PC-3 (cell line): Measurements from ENCODE around the gene ALPK3. TPM values are rescaled to one million over a fixed set of nuclear protein-coding genes. Genes with fewer than 3 reads are reported as not detected.

Source experiments
- ATAC-seq: fragments of 200-7000 bp; cut with Tn5 transposase; 2 replicates; pipeline ENCODE4 v1.9.1; 2020; ENCODE audit warnings: mild to moderate bottlenecking, moderate library complexity
- BruUV-seq: library from RNA; stranded (reverse); fragments of 400-500 nt; replicated peaks from 2 replicates; lab custom pipeline; 2021; lab: Mats Ljungman, UMichigan
- CTCF ChIA-PET: fragments of 300-600 bp; sonication (Branson Sonifier 250); formaldehyde crosslinking; loops from one replicate; lab custom pipeline; 2022; ENCODE audit warnings: antibody characterized with exemption; lab: Charles Lee
- POLR2A ChIA-PET: fragments of 300-600 bp; sonication (Branson Sonifier 250); formaldehyde crosslinking; loops from one replicate; lab custom pipeline; 2022; ENCODE audit warnings: antibody characterized with exemption; ENCODE audit not compliant: unreplicated experiment; lab: Charles Lee
- DNase-seq: peaks from one replicate; pipeline ENCODE4 v3.0.0-alpha.2; 2015
- H2AFZ ChIP-seq: fragments of 300-600 bp; sonication (generic); 2 replicates; pipeline ENCODE4 v1.6.0; 2016; ENCODE audit warnings: antibody characterized with exemption, low read length
- H3F3A ChIP-seq: fragments of 300-600 bp; sonication (generic); one replicate; pipeline ENCODE4 v1.6.0; 2017; ENCODE audit warnings: antibody characterized with exemption, low read length, control low read depth, mild to moderate bottlenecking; ENCODE audit not compliant: unreplicated experiment
- H3K27ac ChIP-seq: fragments of 300-600 bp; sonication (generic); 2 replicates; pipeline ENCODE4 v1.5.1; 2016; ENCODE audit warnings: mild to moderate bottlenecking, low read length
- H3K27me3 ChIP-seq: fragments of 300-600 bp; sonication (generic); 2 replicates; pipeline ENCODE4 v1.6.1; 2016; ENCODE audit warnings: low read length, mixed read lengths
- H3K36me3 ChIP-seq: fragments of 300-600 bp; sonication (generic); 2 replicates; pipeline ENCODE4 v1.6.1; 2016; ENCODE audit warnings: low read depth, mixed run types, low read length, mixed read lengths
- H3K4me1 ChIP-seq: fragments of 300-600 bp; sonication (generic); 2 replicates; pipeline ENCODE4 v1.5.1; 2016; ENCODE audit warnings: low read length; ENCODE audit not compliant: insufficient read depth
- H3K4me2 ChIP-seq: fragments of 300-600 bp; sonication (generic); 2 replicates; pipeline ENCODE4 v1.6.0; 2016; ENCODE audit warnings: low read length
- H3K4me3 ChIP-seq: fragments of 300-600 bp; sonication (generic); 2 replicates; pipeline ENCODE4 v1.5.1; 2016; ENCODE audit warnings: mild to moderate bottlenecking, low read length, mixed read lengths
- H3K79me2 ChIP-seq: fragments of 300-600 bp; sonication (generic); 2 replicates; pipeline ENCODE4 v1.6.1; 2017; ENCODE audit warnings: low read length, mixed read lengths
- H3K9ac ChIP-seq: fragments of 300-600 bp; sonication (generic); 2 replicates; pipeline ENCODE4 v1.6.0; 2016; ENCODE audit warnings: mild to moderate bottlenecking, low read length
- H3K9me2 ChIP-seq: fragments of 300-600 bp; sonication (generic); replicated peaks from 2 replicates; pipeline ENCODE4 v1.6.1; 2016; ENCODE audit warnings: mixed run types, low read length, mixed read lengths
- H3K9me3 ChIP-seq: fragments of 300-600 bp; sonication (generic); 2 replicates; pipeline ENCODE4 v1.6.1; 2016; ENCODE audit warnings: low read length, mixed read lengths
- H4K20me1 ChIP-seq: fragments of 300-600 bp; sonication (generic); 2 replicates; pipeline ENCODE4 v1.6.1; 2016; ENCODE audit warnings: low read length, mixed read lengths
- EZH2 ChIP-seq: fragments of 300-600 bp; sonication (generic); IDR thresholded peaks from one replicate; pipeline ENCODE4 v1.6.1; 2017; ENCODE audit warnings: antibody characterized with exemption, mild to moderate bottlenecking, low read length; ENCODE audit not compliant: unreplicated experiment
- EZH2phosphoT487 ChIP-seq: fragments of 300-600 bp; sonication (generic); IDR thresholded peaks from 2 replicates; pipeline ENCODE4 v1.6.1; 2018; ENCODE audit warnings: mild to moderate bottlenecking, antibody characterized with exemption, low read length, borderline replicate concordance
- intact Hi-C: fragments of 100-400 bp; cut with micrococcal nuclease; formaldehyde crosslinking; loops from 2 replicates; pipeline ENCODE4 v1.9.0; 2023
- total RNA-seq: library from RNA; depleted of rRNA; stranded (reverse); fragments of >200 nt; gene quantifications from 2 replicates; pipeline ENCODE4 v1.2.3, GENCODE V29; 2014
- TF ChIP-seq, protein P1 (sequence below): fragments of 300-600 bp; sonication (generic); conservative IDR thresholded peaks from 2 replicates; pipeline ENCODE4 v1.5.1; 2017; ENCODE audit warnings: antibody characterized with exemption, low read depth, mild to moderate bottlenecking, low read length

Gene ALPK3
- total RNA-seq, 1 experiment from 2014 or later: 2.4 TPM

GRCh38 chr15:84822653-84823281 lies 5.6 kb downstream of the ALPK3 start:
- H3K4me3 ChIP-seq: no peak overlapping the region
- POLR2A ChIA-PET: no interaction called here
- no TSS peak for BruUV-seq
- intact Hi-C loops: no loop called here
- H3K4me1 ChIP-seq: peaks cover 7% of the 10 kb centered on the region
- no peak overlapping the region for H2AFZ ChIP-seq
- ATAC-seq (no peak), DNase-seq (no peak)
- no peaks in the 10 kb centered on the region for H3F3A ChIP-seq
- H3K9me2 ChIP-seq: no peaks in the 10 kb centered on the region
- no peak for TF ChIP-seq EZH2phosphoT487
- TF ChIP-seq, protein P1, sequence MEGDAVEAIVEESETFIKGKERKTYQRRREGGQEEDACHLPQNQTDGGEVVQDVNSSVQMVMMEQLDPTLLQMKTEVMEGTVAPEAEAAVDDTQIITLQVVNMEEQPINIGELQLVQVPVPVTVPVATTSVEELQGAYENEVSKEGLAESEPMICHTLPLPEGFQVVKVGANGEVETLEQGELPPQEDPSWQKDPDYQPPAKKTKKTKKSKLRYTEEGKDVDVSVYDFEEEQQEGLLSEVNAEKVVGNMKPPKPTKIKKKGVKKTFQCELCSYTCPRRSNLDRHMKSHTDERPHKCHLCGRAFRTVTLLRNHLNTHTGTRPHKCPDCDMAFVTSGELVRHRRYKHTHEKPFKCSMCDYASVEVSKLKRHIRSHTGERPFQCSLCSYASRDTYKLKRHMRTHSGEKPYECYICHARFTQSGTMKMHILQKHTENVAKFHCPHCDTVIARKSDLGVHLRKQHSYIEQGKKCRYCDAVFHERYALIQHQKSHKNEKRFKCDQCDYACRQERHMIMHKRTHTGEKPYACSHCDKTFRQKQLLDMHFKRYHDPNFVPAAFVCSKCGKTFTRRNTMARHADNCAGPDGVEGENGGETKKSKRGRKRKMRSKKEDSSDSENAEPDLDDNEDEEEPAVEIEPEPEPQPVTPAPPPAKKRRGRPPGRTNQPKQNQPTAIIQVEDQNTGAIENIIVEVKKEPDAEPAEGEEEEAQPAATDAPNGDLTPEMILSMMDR: no peak
- TF ChIP-seq EZH2: no peak
- H3K27me3 ChIP-seq: no peaks in the 10 kb centered on the region
- no peaks in the 10 kb centered on the region for H3K79me2 ChIP-seq
- no peak overlapping the region for H3K27ac ChIP-seq
- no peak overlapping the region for H3K9ac ChIP-seq
- CTCF ChIA-PET: no interaction called here
- H3K9me3 ChIP-seq: no peaks in the 10 kb centered on the region
- H3K36me3 ChIP-seq: no peaks in the 10 kb centered on the region
- no peak overlapping the region for H3K4me2 ChIP-seq
- H4K20me1 ChIP-seq: no peaks in the 10 kb centered on the region

- no peak overlapping the region for H3K4me3 ChIP-seq
- H3K79me2 ChIP-seq: no peaks in the 10 kb centered on the region
- CTCF ChIA-PET: no interaction called here
- H3K4me2 ChIP-seq: no peak overlapping the region
- no peaks in the 10 kb centered on the region for H3K9me2 ChIP-seq
- H3K27me3 ChIP-seq: no peaks in the 10 kb centered on the region
- H3K36me3 ChIP-seq: no peaks in the 10 kb centered on the region
- H3F3A ChIP-seq: no peaks in the 10 kb centered on the region
- peaks cover 4% of the 10 kb centered on the region for H3K4me1 ChIP-seq
- no TSS peak for BruUV-seq
- H3K27ac ChIP-seq: no peak overlapping the region
- H2AFZ ChIP-seq: no peak overlapping the region
- H3K9me3 ChIP-seq: no peaks in the 10 kb centered on the region
- H3K9ac ChIP-seq: no peak overlapping the region
- no peaks in the 10 kb centered on the region for H4K20me1 ChIP-seq
- DNase-seq: no peak
- TF ChIP-seq EZH2: no peak
- no peak for TF ChIP-seq EZH2phosphoT487
- TF ChIP-seq, protein P1: no peak
- intact Hi-C loops: no loop called here
- POLR2A ChIA-PET: no interaction called here
- no peak for ATAC-seq
These were observed 6.2 kb downstream of the ALPK3 start for GRCh38 chr15:84823282-84823878.

DNA sequence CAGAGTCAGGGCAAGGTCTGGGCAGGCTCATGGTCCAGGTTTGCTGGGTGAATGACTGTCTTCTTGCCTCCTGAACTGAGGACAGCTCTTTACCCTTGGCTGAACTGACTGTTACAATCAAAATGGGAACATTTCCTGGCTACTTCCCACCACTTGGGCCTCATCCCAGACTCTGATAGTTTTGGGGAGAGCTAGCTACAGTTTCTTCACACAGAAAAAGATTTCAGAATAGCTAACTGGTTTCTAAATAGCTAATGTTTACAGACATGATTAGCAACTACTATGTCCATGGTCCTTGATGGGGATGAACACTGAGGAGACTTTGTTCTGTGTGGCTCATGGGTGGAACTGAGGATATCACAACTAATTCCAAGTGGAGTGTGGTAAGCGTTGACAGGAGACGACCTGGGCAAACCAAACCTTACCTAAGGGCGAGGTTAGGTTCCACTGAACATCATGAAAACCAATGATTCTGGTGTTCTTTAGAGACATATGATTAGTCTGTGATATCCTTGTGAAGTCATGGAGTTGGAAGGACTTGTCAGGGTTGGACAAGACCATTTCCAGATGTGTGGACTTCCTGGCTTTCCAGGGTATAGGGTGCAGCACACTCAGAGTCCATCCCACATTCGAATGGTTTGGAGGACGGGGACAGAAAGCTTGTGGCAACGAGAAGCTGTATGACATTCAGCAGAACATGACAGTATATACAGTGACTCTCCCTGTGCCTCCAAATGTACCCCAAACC lies 7.3 kb downstream of the ALPK3 start:
- Histone ChIP-seq H3K9ac (no peak overlapping the region), H3K9me3 (no peaks in the 10 kb centered on the region), H3K9me2 (no peaks in the 10 kb centered on the region), H3K27ac (no peak overlapping the region), H3K79me2 (no peaks in the 10 kb centered on the region), H2AFZ (no peak overlapping the region), H4K20me1 (no peaks in the 10 kb centered on the region), H3F3A (no peaks in the 10 kb centered on the region), H3K36me3 (no peaks in the 10 kb centered on the region), H3K4me3 (no peak overlapping the region), H3K27me3 (no peaks in the 10 kb centered on the region), H3K4me1 (no peaks in the 10 kb centered on the region), H3K4me2 (no peak overlapping the region)
- POLR2A ChIA-PET: no interaction called here
- intact Hi-C loops: no loop called here
- DNase-seq: no peak
- TF ChIP-seq EZH2 (no peak), EZH2phosphoT487 (no peak)
- BruUV-seq: no TSS peak
- ATAC-seq: no peak
- CTCF ChIA-PET: no interaction called here
